ENCODE measurements around the gene POLR2I.

The POLR2I gene

DNA sequence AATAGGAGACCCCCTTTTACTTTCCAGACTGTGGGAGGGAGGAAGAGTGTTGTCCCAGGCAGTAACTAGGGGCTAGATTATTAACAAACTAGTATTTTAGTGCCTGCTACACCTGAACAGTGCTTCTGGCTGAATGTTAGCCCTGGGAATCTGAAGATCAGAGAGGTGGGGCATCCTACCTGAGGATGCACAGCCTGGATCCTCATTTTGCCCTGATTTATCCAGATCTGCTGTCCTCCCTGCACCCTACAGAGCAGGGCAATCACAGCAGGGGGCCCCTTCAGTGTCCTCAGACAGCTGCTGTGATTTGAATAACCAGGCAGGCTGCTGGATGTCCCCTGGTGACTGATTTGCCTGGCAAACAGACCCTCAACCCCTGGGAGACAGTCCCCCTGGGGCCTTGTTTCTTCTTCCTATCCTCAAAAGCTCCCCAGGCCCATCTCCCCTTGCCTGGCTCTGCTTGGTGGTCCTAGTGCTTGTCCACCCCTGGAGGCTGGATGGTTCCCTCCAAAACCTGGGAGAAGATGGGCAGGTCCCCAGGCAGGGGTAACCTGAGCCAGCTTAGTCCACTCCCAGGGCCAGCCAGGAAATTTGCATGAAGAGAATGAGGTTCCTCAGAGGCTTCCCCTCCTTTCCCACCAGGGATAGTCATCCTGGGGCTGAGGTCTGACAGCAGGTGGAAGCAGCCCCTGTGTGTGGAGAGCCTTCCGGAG, 4.0 kb downstream of the POLR2I start, which contains the start of gene OVOL3:
Gene OVOL3 (plus strand): TSS at position 657 of the 713 bp plus-strand sequence. CDS start 60 bp downstream, outside the sequence.
- Histone ChIP-seq H3K4me3 (ENCODE audit: low read length) (no peak within 1 kb of the TSS), H3K4me1 (ENCODE audit: control insufficient read depth, insufficient read depth, low read length) (peaks cover 16% of the 10 kb centered on the region), H3K27me3 (ENCODE audit: control insufficient read depth, insufficient read depth, low read length) (no peaks in the 10 kb centered on the region), H3K4me2 (ENCODE audit: low read length) (no peak within 1 kb of the TSS), H3K9ac (ENCODE audit: low read depth, low read length) (no peak within 1 kb of the TSS), H3K36me3 (ENCODE audit: insufficient read depth, low read length) (peaks cover 16% of the 10 kb centered on the region), H3K9me3 (replicated peaks; ENCODE audit: low read length) (no peaks in the 10 kb centered on the region)

DNA sequence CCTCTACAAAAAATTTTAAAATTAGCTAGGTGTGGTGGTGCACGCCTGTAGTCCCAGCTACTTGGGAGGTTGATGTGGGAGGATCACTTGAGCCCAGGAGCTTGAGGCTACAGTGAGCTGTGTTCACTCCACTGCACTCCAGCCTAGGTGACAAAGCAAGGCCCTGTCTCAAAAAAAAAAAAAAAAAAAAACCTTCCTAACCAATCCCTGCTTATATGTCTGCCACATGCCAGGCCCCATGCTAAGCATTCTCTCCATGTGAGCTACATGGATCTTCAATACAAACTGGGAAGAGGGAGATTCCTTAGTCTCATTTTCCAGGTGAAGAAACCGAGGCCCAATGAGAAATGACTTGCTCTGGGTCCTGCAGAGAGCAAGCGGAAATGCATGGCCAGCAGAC, 6.0 kb downstream of the POLR2I start:
- Histone ChIP-seq H3K36me3 (ENCODE audit: insufficient read depth, low read length) (peaks cover 28% of the 10 kb centered on the region), H3K4me2 (ENCODE audit: low read length) (no peak overlapping the region), H3K9ac (ENCODE audit: low read depth, low read length) (no peak overlapping the region), H3K4me3 (ENCODE audit: low read length) (no peak overlapping the region), H3K9me3 (replicated peaks; ENCODE audit: low read length) (no peaks in the 10 kb centered on the region), H3K4me1 (ENCODE audit: control insufficient read depth, insufficient read depth, low read length) (peaks cover 11% of the 10 kb centered on the region), H3K27me3 (ENCODE audit: control insufficient read depth, insufficient read depth, low read length) (no peaks in the 10 kb centered on the region)

DNA sequence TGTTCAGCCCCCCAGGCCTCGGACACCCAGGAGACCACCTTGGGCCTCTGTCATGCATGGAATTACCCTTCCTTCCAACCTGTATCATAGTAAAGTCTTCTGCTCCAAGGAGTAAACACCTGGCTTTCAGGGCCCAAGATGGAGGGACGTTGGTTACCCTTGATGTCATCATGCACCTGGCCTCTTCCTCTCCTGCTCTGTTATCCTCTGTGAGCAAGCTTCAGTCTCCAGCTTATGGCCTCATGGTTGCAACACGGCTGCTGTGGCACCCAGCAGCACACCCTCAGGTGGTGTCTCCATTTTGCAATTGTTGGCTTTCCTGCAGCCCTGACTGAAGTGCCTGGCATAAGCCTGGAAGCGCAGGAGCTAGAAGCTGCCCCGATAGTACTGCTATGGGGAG, 7.7 kb downstream of the POLR2I start:
- Histone ChIP-seq H3K4me1 (ENCODE audit: control insufficient read depth, insufficient read depth, low read length) (peaks cover 5% of the 10 kb centered on the region), H3K4me2 (ENCODE audit: low read length) (no peak overlapping the region), H3K36me3 (ENCODE audit: insufficient read depth, low read length) (peaks cover 27% of the 10 kb centered on the region), H3K27me3 (ENCODE audit: control insufficient read depth, insufficient read depth, low read length) (no peaks in the 10 kb centered on the region), H3K9ac (ENCODE audit: low read depth, low read length) (no peak overlapping the region), H3K9me3 (replicated peaks; ENCODE audit: low read length) (no peaks in the 10 kb centered on the region), H3K4me3 (ENCODE audit: low read length) (no peak overlapping the region)

DNA sequence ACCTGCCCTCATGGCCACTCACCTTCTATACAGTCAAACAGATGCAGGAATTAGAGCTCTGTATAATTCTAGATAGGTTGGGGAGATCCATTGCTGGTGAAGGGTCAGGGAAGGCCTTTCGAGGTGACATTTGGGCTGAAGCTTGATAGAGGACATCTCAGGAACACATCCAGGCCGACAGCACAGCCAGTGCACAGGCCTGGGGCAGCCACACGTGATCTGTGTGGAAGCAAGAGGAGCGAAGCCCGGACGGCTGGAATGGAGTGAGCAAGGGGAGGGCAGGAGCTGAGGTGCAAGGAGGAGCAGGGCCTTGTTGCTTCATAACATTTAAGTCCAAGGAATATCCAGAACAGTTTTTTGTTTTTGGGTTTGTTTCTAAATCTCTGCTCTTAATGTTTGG, 8.2 kb downstream of the POLR2I start:
- Histone ChIP-seq H3K4me1 (ENCODE audit: control insufficient read depth, insufficient read depth, low read length) (peaks cover under 1% of the 10 kb centered on the region), H3K9me3 (replicated peaks; ENCODE audit: low read length) (no peaks in the 10 kb centered on the region), H3K36me3 (ENCODE audit: insufficient read depth, low read length) (peaks cover 27% of the 10 kb centered on the region), H3K4me3 (ENCODE audit: low read length) (no peak overlapping the region), H3K9ac (ENCODE audit: low read depth, low read length) (no peak overlapping the region), H3K27me3 (ENCODE audit: control insufficient read depth, insufficient read depth, low read length) (no peaks in the 10 kb centered on the region), H3K4me2 (ENCODE audit: low read length) (no peak overlapping the region)

DNA sequence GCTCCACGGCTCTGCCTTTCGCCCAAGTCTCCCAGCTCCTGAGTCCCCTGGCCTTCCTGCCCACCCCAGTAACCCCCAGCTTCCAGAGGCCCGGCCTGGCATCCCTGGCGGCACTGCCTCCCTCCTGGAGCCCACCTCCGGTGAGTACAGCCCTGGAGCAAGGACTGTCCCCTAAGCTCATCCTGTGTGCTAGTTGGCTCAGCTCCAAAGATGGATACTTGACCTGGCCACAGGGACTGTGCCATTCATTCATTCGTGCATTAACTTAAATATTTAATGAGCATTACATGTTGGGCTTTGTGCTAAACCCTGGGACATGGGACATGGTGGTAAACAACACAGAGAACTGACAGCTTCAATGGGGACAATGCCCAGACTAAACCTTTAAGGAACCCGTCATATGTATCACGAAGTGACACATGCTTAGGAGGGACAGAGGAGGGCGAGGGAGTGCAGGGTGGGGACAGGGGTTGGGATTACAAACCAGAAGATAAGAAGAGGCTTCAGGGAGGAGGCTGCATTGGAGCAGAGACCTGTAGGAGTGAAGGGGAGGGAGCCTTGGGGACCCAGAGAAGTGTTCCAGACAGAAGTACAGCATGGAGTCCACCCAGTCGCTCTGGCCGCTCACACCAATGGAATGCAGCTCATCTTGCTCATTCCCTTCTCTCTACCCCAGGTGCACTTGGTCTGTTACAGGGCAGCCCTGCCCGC, 10.7 kb downstream of the POLR2I start:
- H3K9ac ChIP-seq (ENCODE audit: low read depth, low read length): no peak overlapping the region
- H3K4me3 ChIP-seq (ENCODE audit: low read length): no peak overlapping the region
- H3K4me2 ChIP-seq (ENCODE audit: low read length): no peak overlapping the region
- H3K27me3 ChIP-seq (ENCODE audit: control insufficient read depth, insufficient read depth, low read length): no peaks in the 10 kb centered on the region
- H3K9me3 ChIP-seq (replicated peaks; ENCODE audit: low read length): no peaks in the 10 kb centered on the region
- H3K4me1 ChIP-seq (ENCODE audit: control insufficient read depth, insufficient read depth, low read length): no peaks in the 10 kb centered on the region
- peaks cover 27% of the 10 kb centered on the region for H3K36me3 ChIP-seq (ENCODE audit: insufficient read depth, low read length)

DNA sequence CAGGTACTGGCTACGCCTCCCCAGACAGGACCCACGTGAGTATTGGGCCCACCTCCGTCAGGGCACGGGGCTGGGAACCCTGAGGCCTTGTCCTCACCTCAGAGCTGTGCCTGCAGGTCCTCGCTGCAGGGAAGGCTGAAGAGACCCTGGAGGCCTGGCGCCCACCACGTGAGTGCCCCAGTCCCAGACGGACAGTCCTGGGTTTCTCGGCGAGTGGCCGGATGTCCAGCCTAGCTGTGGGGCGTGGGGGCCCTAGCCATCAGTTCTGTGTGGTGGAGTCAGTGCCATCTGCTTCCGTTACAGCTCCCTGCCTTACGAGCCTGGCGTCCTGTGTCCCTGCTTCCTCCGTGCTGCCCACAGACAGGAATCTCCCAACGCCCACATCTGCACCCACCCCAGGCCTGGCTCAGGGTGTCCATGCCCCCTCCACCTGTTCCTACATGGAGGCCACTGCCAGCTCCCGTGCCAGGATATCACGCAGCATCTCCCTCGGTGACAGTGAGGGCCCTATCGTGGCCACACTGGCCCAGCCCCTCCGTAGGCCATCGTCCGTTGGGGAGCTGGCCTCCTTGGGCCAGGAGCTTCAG, 11.5 kb downstream of the POLR2I start:
- H3K36me3 ChIP-seq (ENCODE audit: insufficient read depth, low read length): peaks cover 27% of the 10 kb centered on the region
- H3K27me3 ChIP-seq (ENCODE audit: control insufficient read depth, insufficient read depth, low read length): no peaks in the 10 kb centered on the region
- H3K9me3 ChIP-seq (replicated peaks; ENCODE audit: low read length): no peaks in the 10 kb centered on the region
- no peak overlapping the region for H3K4me2 ChIP-seq (ENCODE audit: low read length)
- no peaks in the 10 kb centered on the region for H3K4me1 ChIP-seq (ENCODE audit: control insufficient read depth, insufficient read depth, low read length)
- no peak overlapping the region for H3K4me3 ChIP-seq (ENCODE audit: low read length)
- no peak overlapping the region for H3K9ac ChIP-seq (ENCODE audit: low read depth, low read length)

DNA sequence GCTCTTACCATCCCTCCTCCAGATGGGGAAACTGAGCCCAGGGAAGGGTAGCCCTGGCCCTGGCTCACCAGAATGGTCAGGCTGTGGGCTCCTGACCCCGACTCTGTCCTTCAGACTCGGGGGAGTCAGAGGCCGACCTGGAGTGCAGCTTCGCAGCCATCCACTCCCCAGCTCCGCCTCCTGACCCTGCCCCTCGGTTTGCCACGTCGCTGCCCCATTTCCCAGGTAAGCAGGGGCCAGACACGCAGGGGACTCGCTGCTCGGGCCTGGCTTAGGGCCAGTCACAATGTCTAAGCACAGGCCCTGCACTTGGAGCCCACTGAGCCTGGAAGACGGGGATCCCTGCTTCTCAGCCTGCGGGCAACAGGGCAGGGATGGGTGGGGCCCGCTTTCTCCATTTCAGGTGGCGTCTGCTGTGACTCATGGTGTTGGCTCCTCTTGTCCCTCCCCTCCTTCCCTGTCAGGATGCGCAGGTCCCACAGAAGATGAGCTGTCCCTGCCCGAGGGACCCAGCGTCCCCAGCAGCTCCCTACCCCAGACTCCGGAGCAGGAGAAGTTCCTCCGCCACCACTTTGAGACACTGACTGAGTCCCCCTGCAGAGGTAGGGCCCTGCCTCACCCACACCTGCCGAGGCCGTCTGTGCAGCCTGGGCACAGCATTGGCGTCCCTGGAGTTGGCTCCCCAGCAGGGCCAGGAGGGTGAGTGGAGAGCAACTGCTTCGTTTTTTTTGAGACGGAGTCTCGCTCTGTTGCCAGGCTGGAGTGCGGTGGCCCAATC, 12.9 kb downstream of the POLR2I start:
- H3K4me3 ChIP-seq (ENCODE audit: low read length): no peak overlapping the region
- no peak overlapping the region for H3K9ac ChIP-seq (ENCODE audit: low read depth, low read length)

DNA sequence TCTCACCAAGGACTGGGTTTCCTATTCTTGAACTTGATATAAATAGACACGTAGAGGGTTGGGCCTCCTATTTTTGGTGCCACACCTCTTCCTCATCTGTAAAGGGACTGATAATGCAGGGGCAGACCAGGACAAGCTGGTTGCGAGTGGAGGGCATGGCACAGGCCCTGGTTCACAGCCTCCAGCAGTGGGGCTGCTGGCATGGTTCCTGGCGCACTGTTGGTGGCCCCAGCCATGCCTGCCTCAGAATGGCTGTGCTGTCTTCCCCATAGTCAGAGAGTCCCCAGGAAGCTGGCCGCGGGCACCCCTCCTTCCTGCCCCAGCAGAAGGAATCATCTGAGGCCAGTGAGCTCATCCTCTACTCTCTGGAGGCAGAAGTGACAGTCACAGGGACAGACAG, 14.2 kb downstream of the POLR2I start:
- Histone ChIP-seq H3K9ac (ENCODE audit: low read depth, low read length) (no peak overlapping the region), H3K4me3 (ENCODE audit: low read length) (no peak overlapping the region), H3K4me2 (ENCODE audit: low read length) (no peak overlapping the region), H3K36me3 (ENCODE audit: insufficient read depth, low read length) (peaks cover 23% of the 10 kb centered on the region), H3K4me1 (ENCODE audit: control insufficient read depth, insufficient read depth, low read length) (no peaks in the 10 kb centered on the region), H3K9me3 (replicated peaks; ENCODE audit: low read length) (no peaks in the 10 kb centered on the region), H3K27me3 (ENCODE audit: control insufficient read depth, insufficient read depth, low read length) (no peaks in the 10 kb centered on the region)

More for the DNA sequence above, 12.9 kb downstream of the POLR2I start:
- H3K27me3 ChIP-seq (ENCODE audit: control insufficient read depth, insufficient read depth, low read length): no peaks in the 10 kb centered on the region
- no peak overlapping the region for H3K4me2 ChIP-seq (ENCODE audit: low read length)
- H3K4me1 ChIP-seq (ENCODE audit: control insufficient read depth, insufficient read depth, low read length): no peaks in the 10 kb centered on the region
- peaks cover 23% of the 10 kb centered on the region for H3K36me3 ChIP-seq (ENCODE audit: insufficient read depth, low read length)
- no peaks in the 10 kb centered on the region for H3K9me3 ChIP-seq (replicated peaks; ENCODE audit: low read length)

DNA sequence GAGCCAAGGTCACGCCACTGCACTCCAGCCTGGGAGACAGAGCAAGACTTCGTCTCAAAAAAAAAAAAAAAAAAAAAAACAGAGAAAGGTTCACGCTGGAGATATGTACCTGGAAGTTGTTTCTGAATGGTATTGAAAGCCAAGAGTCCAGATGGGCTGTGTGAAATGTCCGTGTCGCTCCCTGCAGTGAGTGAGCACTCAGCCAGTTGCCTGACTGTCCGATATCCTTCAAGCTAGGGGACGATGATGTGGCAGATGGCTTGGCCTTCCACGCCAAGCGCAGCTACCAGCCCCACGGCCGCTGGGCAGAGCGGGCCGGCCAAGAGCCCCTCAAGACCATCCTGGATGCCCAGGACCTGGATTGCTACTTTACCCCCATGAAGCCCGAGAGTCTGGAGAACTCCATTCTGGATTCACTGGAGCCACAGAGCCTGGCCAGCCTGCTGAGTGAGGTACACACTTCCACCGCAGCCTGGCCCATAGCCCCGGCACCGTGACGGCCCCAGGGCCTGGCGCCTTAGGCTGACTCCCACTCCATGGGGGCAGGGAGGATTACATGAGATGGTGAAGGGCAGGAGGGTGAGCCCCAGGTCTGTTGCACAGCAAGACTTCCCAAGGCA, 15.4 kb downstream of the POLR2I start:
- H3K9me3 ChIP-seq (replicated peaks; ENCODE audit: low read length): no peaks in the 10 kb centered on the region
- H3K36me3 ChIP-seq (ENCODE audit: insufficient read depth, low read length): peaks cover 19% of the 10 kb centered on the region
- H3K27me3 ChIP-seq (ENCODE audit: control insufficient read depth, insufficient read depth, low read length): no peaks in the 10 kb centered on the region

DNA sequence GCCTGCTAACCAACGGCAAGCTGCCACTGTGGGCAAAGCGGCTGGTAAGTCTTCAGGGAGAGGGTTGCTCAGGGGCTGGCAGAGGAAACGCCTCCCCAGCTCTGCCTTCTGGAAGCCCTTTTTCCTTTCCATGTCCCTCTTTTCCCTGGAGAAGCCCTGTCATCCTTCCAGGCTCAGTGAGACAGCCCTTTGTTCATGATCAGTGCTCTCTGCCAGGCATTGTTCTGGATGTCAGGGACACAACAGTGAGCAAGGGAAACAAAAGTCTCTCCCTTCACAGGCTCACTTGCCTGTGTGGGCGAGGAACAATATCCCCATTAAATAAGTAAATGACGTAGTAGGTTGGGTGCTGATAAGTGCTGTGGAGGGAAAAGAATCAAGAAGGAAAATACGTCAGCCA, 17.6 kb downstream of the POLR2I start:
- Histone ChIP-seq H3K4me3 (ENCODE audit: low read length) (no peak overlapping the region), H3K4me1 (ENCODE audit: control insufficient read depth, insufficient read depth, low read length) (no peaks in the 10 kb centered on the region), H3K9me3 (replicated peaks; ENCODE audit: low read length) (no peaks in the 10 kb centered on the region), H3K9ac (ENCODE audit: low read depth, low read length) (no peak overlapping the region), H3K27me3 (ENCODE audit: control insufficient read depth, insufficient read depth, low read length) (no peaks in the 10 kb centered on the region), H3K4me2 (ENCODE audit: low read length) (no peak overlapping the region), H3K36me3 (ENCODE audit: insufficient read depth, low read length) (peaks cover 10% of the 10 kb centered on the region)

More for the DNA sequence above, 15.4 kb downstream of the POLR2I start:
- Histone ChIP-seq H3K4me3 (ENCODE audit: low read length) (no peak overlapping the region), H3K4me1 (ENCODE audit: control insufficient read depth, insufficient read depth, low read length) (no peaks in the 10 kb centered on the region), H3K4me2 (ENCODE audit: low read length) (no peak overlapping the region), H3K9ac (ENCODE audit: low read depth, low read length) (no peak overlapping the region)

DNA sequence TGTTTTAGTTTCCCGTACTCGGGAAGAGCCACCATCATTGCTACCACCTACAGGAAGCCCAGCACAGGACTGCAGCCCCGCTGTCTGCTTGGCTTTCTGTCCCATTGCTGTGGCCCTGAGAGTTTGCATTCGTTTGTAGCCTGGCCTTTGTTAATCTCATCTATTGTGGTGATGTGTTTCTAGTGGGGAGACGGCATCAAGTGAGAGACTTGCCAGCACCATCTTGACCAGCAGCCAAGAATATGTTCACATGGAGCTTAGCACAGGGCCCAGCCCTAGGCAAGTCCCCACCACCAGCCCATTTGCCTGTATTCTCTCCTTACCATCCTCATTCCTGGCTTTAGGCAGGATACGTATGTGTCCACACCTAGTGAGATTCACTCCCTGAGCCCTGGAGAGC, 21.0 kb downstream of the POLR2I start:
- Histone ChIP-seq H3K4me3 (ENCODE audit: low read length) (no peak overlapping the region), H3K9me3 (replicated peaks; ENCODE audit: low read length) (no peaks in the 10 kb centered on the region), H3K9ac (ENCODE audit: low read depth, low read length) (no peak overlapping the region), H3K36me3 (ENCODE audit: insufficient read depth, low read length) (peaks cover 15% of the 10 kb centered on the region), H3K4me2 (ENCODE audit: low read length) (no peak overlapping the region), H3K4me1 (ENCODE audit: control insufficient read depth, insufficient read depth, low read length) (no peaks in the 10 kb centered on the region), H3K27me3 (ENCODE audit: control insufficient read depth, insufficient read depth, low read length) (no peaks in the 10 kb centered on the region)

All from skeletal muscle satellite cell (primary cell).